Thyroid gland (tissue), 4 donors: ENCODE results near the gene FMN1.

Experiments used
- POLR2A ChIP-seq, 2 donors: fragments of 450-650 bp; IDR thresholded peaks; one replicate each; pipeline ENCODE4 v1.6.1; 2017; ENCODE audit warnings: antibody characterized with exemption in 2 of 2, mild to moderate bottlenecking in 2 of 2, moderate library complexity in 1 of 2
- TF ChIP-seq, protein P1 (sequence below), 6 experiments: fragments of 200-600 bp in 3 of 6; fragments of 450-650 bp in 3 of 6; sonication (generic) in 3 of 6; IDR thresholded peaks; one replicate each; pipeline ENCODE4 v1.5.1; 2016 to 2019; ENCODE audit warnings: antibody characterized with exemption in 6 of 6, mild to moderate bottlenecking in 2 of 6, inconsistent platforms in 1 of 6, moderate library complexity in 1 of 6

DNA sequence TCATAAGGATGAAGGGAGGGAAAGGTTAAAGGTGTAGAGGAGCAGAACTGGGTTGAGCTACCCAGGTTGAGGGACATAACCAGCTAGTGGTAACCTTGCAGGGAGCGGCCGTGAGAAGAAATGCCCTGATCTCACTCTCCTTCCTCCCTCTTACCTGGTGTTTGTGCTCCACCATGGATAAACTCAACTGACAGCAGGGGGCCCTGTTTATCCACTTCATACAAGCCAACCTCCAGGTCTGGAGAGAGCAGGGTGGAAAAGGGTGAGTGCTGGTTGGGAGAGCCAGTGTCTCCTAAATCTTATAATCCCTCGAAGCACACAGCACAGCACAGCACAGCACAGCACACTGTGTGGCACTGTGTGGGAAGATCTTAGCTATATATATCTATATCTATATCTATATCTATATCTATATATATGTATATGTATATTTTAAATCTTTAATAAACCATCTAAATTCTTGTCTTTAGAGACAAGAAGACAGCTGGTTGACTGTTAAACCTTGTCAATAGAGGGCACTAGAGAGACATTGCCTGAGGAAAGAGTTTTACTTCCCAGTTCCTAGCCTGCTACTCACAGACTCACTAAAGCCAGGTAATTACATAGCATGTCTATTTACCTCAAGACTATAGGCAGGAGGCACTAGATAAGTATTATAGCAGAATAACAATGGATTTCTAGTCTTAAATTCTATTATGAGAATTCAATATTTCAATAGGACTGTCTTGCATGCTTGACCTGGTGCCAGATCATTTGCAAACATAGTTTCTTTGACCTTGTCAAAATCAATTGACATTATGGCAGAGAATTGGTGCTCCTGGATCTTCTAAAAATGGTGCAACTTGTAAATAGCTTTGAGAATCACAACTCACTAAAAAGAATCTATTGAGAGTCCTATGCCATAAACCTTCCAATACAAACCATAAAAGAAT lies 21.7 kb upstream of the FMN1 start:
- no peak for TF ChIP-seq POLR2A (IDR thresholded peaks at IDR 0.05)
- TF ChIP-seq, protein P1, sequence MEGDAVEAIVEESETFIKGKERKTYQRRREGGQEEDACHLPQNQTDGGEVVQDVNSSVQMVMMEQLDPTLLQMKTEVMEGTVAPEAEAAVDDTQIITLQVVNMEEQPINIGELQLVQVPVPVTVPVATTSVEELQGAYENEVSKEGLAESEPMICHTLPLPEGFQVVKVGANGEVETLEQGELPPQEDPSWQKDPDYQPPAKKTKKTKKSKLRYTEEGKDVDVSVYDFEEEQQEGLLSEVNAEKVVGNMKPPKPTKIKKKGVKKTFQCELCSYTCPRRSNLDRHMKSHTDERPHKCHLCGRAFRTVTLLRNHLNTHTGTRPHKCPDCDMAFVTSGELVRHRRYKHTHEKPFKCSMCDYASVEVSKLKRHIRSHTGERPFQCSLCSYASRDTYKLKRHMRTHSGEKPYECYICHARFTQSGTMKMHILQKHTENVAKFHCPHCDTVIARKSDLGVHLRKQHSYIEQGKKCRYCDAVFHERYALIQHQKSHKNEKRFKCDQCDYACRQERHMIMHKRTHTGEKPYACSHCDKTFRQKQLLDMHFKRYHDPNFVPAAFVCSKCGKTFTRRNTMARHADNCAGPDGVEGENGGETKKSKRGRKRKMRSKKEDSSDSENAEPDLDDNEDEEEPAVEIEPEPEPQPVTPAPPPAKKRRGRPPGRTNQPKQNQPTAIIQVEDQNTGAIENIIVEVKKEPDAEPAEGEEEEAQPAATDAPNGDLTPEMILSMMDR (IDR thresholded peaks at IDR 0.05) = peak in 4 of 6 experiments; percentile 30 to 71 (median 42)
